Measurements from ENCODE around the gene ARHGAP45.

DNA sequence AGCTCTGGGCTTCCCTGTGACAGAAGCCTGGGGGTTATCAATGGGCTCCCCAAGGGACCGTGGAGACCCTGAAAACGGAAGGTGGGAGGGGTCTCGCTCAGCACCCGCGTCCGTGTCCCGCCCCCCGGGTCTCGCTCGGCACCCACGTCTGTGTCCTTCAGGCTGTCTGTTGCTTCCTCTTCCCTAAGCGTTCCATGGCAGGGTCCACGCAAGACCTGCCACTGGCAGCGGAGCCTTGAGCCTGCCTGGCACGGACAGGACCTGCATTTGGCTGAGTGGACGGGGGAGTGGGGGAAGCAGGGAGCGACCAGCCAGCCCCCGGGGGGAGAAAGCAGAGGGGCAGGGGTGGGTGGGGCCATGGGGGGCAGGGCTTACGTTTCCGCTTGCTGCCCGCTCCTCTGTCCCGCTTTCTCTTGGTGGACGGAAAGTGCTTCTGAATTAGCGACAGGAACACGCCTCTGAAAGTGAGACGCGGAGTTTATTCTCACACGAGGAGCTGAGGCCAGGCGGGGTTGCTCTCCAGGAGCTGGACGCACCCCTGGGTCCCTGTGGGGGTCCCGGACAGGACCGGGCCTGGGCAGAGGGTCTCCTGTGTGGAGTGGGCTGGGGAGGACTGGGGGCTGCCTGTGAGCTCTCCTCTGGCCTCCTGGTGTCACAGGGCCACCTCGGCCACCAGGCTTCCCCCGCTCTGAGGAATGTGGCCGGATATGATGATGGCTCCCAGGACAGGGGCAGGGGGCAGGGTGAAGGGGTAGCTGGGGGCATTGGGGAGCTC lies 48.9 kb downstream of the ARHGAP45 start:
- no peak for TF ChIP-seq EP300 (IDR thresholded peaks at IDR 0.05)
- TF ChIP-seq, protein P1, sequence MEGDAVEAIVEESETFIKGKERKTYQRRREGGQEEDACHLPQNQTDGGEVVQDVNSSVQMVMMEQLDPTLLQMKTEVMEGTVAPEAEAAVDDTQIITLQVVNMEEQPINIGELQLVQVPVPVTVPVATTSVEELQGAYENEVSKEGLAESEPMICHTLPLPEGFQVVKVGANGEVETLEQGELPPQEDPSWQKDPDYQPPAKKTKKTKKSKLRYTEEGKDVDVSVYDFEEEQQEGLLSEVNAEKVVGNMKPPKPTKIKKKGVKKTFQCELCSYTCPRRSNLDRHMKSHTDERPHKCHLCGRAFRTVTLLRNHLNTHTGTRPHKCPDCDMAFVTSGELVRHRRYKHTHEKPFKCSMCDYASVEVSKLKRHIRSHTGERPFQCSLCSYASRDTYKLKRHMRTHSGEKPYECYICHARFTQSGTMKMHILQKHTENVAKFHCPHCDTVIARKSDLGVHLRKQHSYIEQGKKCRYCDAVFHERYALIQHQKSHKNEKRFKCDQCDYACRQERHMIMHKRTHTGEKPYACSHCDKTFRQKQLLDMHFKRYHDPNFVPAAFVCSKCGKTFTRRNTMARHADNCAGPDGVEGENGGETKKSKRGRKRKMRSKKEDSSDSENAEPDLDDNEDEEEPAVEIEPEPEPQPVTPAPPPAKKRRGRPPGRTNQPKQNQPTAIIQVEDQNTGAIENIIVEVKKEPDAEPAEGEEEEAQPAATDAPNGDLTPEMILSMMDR (IDR thresholded peaks at IDR 0.05), result no peak
- no peak for TF ChIP-seq POLR2A (IDR thresholded peaks at IDR 0.05)
- TF ChIP-seq POLR2AphosphoS5 (IDR thresholded peaks at IDR 0.05), result no peak
